Measurements from ENCODE around the gene FAM193B.

The FAM193B gene

DNA sequence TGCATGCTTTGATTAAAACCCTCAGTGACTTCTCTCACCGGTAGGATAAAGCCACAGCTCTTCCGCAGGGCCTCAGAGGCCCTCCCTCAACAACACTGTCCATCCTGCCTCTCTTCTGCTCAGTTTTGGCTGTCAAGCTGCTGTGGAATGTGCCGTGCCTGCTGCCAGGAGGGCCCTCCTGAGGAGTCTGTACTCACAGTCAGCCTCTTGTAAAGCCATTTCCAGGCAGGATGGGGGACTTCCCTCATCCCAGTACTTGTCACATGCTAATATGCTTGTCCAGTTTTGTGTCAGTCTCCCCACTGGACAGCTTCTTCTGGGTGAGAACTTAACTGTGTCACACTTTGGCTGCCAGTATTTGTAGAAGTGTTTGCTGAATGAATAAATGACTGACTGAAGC lies 23.7 kb downstream of the FAM193B start:
- H3K9me3 ChIP-seq (ENCODE audit: control insufficient read depth, low read length): no peaks in the 10 kb centered on the region
- no peaks in the 10 kb centered on the region for H3K27me3 ChIP-seq (ENCODE audit: control insufficient read depth, insufficient read depth, low read length)
- H3K4me1 ChIP-seq (ENCODE audit: control insufficient read depth, insufficient read depth, low read length): no peaks in the 10 kb centered on the region
- H3K4me3 ChIP-seq (ENCODE audit: low read length): no peak overlapping the region
- no peak overlapping the region for H3K9ac ChIP-seq (ENCODE audit: low read length)
- peaks cover 16% of the 10 kb centered on the region for H3K36me3 ChIP-seq (ENCODE audit: control insufficient read depth, insufficient read depth, low read length)

DNA sequence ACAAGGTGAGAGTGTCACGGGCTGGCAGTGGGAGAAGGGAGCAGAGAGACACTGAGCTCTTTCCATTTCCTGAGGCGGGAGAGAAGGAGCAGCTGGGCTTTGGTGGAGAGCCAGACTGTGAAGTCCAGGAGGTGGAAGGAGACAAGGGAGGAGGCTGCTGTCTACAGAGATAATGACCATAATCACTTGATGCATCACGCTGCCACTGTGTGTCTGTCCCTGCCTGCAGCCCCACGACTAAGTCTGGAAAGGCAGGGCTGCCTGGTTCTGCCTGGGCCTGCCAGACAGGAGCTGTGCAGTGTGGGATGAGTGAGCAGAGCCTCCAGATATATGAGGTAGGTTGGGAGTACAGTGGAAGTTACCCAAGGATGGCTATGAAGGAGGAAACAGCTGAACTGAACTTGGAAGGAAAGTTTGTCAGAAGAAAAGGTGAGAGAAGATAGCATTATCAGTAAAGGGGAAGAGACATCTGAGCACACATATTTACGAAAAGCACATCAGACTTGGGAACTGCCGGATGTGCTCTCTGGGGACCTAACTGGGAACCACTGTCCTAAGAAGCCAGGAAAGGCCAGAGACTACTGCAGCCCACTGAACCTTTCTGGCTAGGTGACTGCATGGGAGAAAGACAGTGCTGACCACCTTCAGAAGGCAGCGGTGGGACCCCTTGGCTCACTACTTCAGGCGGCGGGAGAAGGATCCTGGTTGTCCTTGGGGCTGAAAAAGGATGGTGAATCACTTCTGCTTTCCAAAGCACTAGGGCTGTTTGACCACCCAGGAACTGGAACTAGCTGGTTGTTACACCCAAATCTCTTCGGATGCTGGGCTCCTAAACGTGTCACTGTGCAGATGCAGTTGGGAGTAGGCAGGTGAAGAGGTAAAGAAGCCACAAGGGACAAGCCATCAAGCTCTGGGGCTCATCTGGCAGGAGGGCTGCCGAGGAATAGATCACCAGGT lies 24.8 kb downstream of the FAM193B start:
- no peak overlapping the region for H3K9ac ChIP-seq (ENCODE audit: low read length)
- no peaks in the 10 kb centered on the region for H3K4me1 ChIP-seq (ENCODE audit: control insufficient read depth, insufficient read depth, low read length)
- no peaks in the 10 kb centered on the region for H3K9me3 ChIP-seq (ENCODE audit: control insufficient read depth, low read length)
- H3K36me3 ChIP-seq (ENCODE audit: control insufficient read depth, insufficient read depth, low read length): peaks cover 16% of the 10 kb centered on the region
- no peak overlapping the region for H3K4me3 ChIP-seq (ENCODE audit: low read length)
- H3K27me3 ChIP-seq (ENCODE audit: control insufficient read depth, insufficient read depth, low read length): no peaks in the 10 kb centered on the region

DNA sequence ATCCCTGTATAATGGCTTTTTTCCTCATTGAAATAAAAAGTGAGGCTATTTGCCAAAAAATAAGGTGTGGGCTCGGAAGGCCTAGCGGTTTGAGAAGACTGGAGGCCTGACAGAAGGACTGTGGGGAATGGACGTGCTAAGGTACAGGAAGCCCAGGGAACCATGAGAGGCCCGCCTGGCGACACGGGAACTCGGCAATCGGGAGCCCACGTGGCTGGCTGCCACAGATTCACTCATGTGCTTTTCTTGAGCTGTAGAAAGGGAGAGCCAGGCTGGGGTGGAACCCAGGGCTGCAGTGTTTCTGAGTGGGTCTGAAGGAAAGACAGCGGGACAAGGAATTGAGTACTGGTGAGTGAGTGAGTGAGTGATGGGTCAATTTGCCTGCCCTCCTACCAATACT lies 25.7 kb downstream of the FAM193B start:
- H3K9ac ChIP-seq (ENCODE audit: low read length): no peak overlapping the region
- peaks cover 19% of the 10 kb centered on the region for H3K36me3 ChIP-seq (ENCODE audit: control insufficient read depth, insufficient read depth, low read length)
- H3K9me3 ChIP-seq (ENCODE audit: control insufficient read depth, low read length): no peaks in the 10 kb centered on the region
- H3K27me3 ChIP-seq (ENCODE audit: control insufficient read depth, insufficient read depth, low read length): no peaks in the 10 kb centered on the region
- H3K4me1 ChIP-seq (ENCODE audit: control insufficient read depth, insufficient read depth, low read length): no peaks in the 10 kb centered on the region
- H3K4me3 ChIP-seq (ENCODE audit: low read length): no peak overlapping the region

DNA sequence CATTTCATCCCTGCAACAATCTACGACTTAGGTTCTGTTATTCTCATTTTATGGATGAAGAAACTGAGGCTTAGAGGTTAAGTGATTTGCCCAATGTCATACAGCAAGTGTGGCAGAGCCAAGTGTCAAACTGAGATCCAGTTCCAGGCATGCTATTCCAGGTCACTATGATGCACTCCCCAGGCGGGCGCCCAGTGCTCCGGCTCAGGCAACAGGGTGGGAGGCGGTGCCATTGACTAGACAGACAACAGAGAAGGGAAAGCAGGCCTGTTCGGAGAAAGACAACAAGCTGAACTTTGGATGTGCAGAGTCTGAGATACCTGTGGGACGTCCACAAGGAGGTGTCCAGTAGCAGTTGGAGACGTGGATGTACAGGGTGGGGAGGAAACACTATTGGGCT lies 26.8 kb downstream of the FAM193B start:
- H3K9me3 ChIP-seq (ENCODE audit: control insufficient read depth, low read length): no peaks in the 10 kb centered on the region
- no peaks in the 10 kb centered on the region for H3K4me1 ChIP-seq (ENCODE audit: control insufficient read depth, insufficient read depth, low read length)
- no peak overlapping the region for H3K9ac ChIP-seq (ENCODE audit: low read length)
- H3K27me3 ChIP-seq (ENCODE audit: control insufficient read depth, insufficient read depth, low read length): no peaks in the 10 kb centered on the region
- peaks cover 23% of the 10 kb centered on the region for H3K36me3 ChIP-seq (ENCODE audit: control insufficient read depth, insufficient read depth, low read length)
- H3K4me3 ChIP-seq (ENCODE audit: low read length): no peak overlapping the region

DNA sequence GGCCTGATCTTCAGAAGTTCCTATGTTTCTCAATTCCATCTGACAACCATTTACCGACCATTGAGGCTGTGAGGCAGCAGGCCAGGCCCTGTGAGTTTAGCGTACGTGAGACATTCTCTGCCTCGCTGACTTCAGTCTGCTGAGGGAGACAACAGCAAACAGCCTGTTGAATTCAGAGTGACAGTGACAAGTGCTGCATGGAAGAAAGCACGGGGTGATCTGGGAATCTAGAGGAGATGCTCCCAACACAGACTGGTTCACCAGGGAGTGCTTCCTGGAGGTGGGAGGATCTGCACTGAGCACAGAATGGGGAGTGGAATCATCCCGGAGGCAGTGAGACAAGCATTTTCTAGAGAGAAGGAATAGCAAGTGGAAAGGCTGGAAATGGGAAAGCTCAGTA lies 27.6 kb downstream of the FAM193B start:
- no peak overlapping the region for H3K4me3 ChIP-seq (ENCODE audit: low read length)
- H3K36me3 ChIP-seq (ENCODE audit: control insufficient read depth, insufficient read depth, low read length): peaks cover 19% of the 10 kb centered on the region
- no peaks in the 10 kb centered on the region for H3K9me3 ChIP-seq (ENCODE audit: control insufficient read depth, low read length)
- no peaks in the 10 kb centered on the region for H3K27me3 ChIP-seq (ENCODE audit: control insufficient read depth, insufficient read depth, low read length)
- H3K9ac ChIP-seq (ENCODE audit: low read length): no peak overlapping the region
- no peaks in the 10 kb centered on the region for H3K4me1 ChIP-seq (ENCODE audit: control insufficient read depth, insufficient read depth, low read length)

DNA sequence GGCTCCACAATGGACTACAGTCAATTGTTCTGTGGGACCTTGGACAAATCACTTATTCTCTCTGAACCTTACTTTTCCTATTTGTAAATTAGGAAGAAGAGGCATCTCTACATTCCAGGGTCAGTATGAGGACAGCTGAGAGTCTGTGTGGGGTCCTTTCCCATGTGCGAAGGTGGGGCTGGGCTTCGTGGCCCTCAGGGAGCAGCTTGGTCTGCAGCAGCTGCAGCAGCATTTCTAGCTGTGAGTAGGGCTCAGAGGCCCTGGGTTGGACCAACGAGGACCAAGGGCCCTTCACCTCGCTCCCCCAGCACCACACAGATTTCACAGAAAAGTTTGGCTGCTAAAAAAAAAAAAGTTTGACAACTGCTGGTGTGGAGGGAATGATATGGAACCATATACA lies 28.2 kb downstream of the FAM193B start:
- H3K36me3 ChIP-seq (ENCODE audit: control insufficient read depth, insufficient read depth, low read length): peaks cover 25% of the 10 kb centered on the region
- no peaks in the 10 kb centered on the region for H3K27me3 ChIP-seq (ENCODE audit: control insufficient read depth, insufficient read depth, low read length)
- H3K9me3 ChIP-seq (ENCODE audit: control insufficient read depth, low read length): no peaks in the 10 kb centered on the region
- H3K4me3 ChIP-seq (ENCODE audit: low read length): no peak overlapping the region
- H3K9ac ChIP-seq (ENCODE audit: low read length): no peak overlapping the region
- H3K4me1 ChIP-seq (ENCODE audit: control insufficient read depth, insufficient read depth, low read length): no peaks in the 10 kb centered on the region

DNA sequence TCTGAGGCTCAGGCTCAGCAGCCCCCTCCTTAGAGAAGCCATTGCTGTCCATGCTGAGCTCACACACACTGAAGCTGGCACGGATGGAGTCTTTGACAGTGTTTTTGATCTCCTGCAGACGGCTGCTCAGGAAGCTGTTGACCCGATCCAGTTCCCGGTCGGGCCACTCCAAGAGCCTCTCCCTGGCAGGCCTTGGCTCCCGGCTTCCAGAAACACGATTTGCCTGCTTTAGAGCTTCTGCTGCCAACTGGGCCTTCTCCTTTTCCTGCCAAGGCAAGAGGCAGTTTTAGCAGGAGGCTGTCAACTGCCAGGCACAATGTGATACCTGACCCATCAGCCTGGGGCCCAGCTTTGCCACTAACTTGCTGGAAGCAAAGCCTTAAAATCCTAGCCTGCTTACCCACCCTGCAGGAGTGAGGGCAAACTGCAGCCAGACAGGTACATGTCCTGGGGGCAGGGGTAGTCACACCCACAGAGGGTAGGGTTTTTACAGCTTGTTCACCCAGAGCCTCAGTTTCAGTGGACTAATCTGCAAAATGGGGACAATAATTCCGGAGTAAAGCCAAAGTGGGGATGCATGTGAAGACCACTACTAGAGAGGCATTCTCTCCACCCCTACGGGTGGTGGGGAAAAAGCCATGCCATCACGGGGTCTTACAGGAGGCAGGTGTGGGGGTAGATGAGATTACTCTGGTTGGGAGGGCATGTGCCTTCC lies 29.3 kb downstream of the FAM193B start:
- Histone ChIP-seq H3K36me3 (ENCODE audit: control insufficient read depth, insufficient read depth, low read length) (peaks cover 18% of the 10 kb centered on the region), H3K27me3 (ENCODE audit: control insufficient read depth, insufficient read depth, low read length) (no peaks in the 10 kb centered on the region), H3K4me3 (ENCODE audit: low read length) (no peak overlapping the region), H3K9ac (ENCODE audit: low read length) (no peak overlapping the region), H3K9me3 (ENCODE audit: control insufficient read depth, low read length) (no peaks in the 10 kb centered on the region), H3K4me1 (ENCODE audit: control insufficient read depth, insufficient read depth, low read length) (no peaks in the 10 kb centered on the region)

DNA sequence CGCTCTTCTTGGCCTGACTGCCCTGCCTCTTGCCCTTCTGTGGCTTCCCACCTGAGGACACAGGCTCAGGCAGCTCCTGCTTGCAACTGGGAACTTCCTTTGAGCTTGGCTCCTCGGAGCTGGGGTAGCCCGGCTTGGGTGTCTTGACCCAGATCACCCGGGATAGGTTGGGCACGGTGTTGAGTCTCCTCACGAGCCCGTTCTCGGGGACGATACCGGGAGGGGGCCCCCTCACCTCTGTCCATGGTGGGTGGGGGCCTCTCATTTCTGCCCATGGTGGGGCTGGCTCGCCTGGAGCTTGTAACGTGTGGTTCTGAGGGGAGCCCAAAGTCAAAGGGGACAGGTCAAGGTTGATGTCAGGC lies 29.8 kb downstream of the FAM193B start:
- Histone ChIP-seq H3K4me1 (ENCODE audit: control insufficient read depth, insufficient read depth, low read length) (no peaks in the 10 kb centered on the region), H3K27me3 (ENCODE audit: control insufficient read depth, insufficient read depth, low read length) (no peaks in the 10 kb centered on the region), H3K9ac (ENCODE audit: low read length) (no peak overlapping the region), H3K9me3 (ENCODE audit: control insufficient read depth, low read length) (no peaks in the 10 kb centered on the region), H3K4me3 (ENCODE audit: low read length) (no peak overlapping the region), H3K36me3 (ENCODE audit: control insufficient read depth, insufficient read depth, low read length) (peaks cover 18% of the 10 kb centered on the region)

DNA sequence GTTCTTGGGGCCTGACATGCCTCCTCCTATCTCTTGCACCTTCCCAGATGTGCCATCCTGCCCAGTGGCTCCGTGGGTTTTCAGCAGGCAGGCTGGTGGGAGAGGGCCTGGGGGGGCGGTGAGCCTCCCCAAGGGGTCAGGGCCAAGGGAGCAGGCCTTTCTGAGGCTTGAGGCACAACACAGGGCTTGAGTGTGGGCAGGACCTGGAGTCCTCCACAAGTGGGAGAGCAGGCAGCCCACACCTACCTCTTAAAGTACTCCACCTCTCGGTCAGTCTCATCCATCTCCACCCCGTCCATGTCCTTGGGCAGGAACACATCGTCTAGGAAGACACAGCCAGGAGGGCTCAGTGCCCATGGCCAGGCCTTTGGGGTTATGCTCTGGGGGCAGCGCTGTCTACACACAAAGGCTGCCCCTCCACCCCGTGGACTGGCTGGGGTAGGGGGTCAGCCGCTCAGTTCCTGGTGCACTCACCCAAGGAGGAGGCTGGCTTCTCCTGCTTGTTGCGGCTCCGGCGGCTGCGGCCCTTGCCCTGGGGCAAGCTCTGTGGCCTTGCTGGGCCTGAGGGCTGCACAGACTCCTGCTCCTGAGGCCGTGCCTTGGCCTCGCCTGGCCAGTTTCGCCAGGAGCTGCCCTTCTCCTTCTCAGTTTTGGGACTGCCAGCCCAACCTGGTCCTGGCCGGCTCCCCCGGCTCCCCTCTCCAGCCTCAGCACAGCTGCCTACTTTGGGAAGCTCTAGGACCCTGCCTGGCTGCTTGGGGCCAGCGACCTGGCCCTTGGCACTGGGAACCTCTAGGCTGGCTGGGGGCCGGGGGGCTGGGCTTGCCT lies 30.4 kb downstream of the FAM193B start:
- Histone ChIP-seq H3K36me3 (ENCODE audit: control insufficient read depth, insufficient read depth, low read length) (peaks cover 18% of the 10 kb centered on the region), H3K27me3 (ENCODE audit: control insufficient read depth, insufficient read depth, low read length) (no peaks in the 10 kb centered on the region), H3K9ac (ENCODE audit: low read length) (no peak overlapping the region), H3K4me3 (ENCODE audit: low read length) (no peak overlapping the region), H3K9me3 (ENCODE audit: control insufficient read depth, low read length) (no peaks in the 10 kb centered on the region), H3K4me1 (ENCODE audit: control insufficient read depth, insufficient read depth, low read length) (no peaks in the 10 kb centered on the region)

DNA sequence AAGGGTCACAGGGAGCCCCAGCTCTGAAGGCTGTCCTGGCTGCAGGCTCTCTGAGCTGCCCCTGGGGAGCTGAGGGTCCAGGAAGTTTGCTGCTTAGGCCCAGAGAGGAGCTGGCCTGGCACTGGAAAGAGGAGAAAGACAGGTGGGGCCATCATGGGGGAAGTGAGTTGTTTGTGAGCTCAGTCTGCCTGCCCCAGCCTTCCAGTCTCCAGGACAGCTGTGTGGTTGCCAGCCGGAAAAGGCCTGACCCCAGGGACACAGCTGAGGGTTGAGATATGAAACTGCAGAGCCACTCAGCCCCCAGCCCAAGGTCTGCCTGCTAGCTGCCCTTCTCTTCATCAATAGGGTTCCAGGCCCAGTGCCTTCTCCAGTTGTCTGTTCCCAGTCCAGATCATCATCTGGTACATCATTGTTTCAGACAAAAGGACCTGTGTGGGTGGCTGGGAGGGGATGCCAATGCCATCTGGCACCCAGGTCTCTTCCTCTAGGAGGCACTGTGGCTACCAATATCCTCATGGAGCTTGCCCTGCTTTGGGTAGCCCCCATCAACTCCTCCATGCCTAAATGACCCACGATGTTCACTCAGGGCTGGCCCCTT lies 33.3 kb downstream of the FAM193B start:
- H3K36me3 ChIP-seq (ENCODE audit: control insufficient read depth, insufficient read depth, low read length): peaks cover 18% of the 10 kb centered on the region

DNA sequence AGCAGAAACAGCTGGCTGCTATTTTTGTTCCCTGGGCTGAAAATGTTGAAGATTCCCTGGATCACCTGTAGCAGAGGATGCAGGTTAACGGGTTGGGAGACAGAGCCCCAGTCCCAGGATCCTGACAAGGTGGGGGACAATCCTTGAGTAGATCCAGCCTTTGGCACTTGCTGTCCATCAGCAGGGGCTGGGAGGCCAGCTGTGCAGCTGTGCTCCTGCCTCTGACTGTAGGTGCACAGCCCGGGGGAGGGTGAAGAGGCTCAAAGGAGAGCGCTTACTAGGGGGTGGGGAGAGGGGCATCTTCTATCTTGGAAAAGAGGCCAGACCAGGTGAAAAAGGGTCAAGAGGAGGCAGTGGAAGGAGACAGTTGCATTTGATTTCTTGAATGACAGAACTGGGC lies 34.1 kb downstream of the FAM193B start:
- Histone ChIP-seq H3K4me3 (ENCODE audit: low read length) (no peak overlapping the region), H3K9me3 (ENCODE audit: control insufficient read depth, low read length) (no peaks in the 10 kb centered on the region), H3K4me1 (ENCODE audit: control insufficient read depth, insufficient read depth, low read length) (peaks cover 8% of the 10 kb centered on the region), H3K9ac (ENCODE audit: low read length) (no peak overlapping the region), H3K27me3 (ENCODE audit: control insufficient read depth, insufficient read depth, low read length) (no peaks in the 10 kb centered on the region), H3K36me3 (ENCODE audit: control insufficient read depth, insufficient read depth, low read length) (peaks cover 18% of the 10 kb centered on the region)

More for the DNA sequence above, 33.3 kb downstream of the FAM193B start:
- peaks cover 3% of the 10 kb centered on the region for H3K4me1 ChIP-seq (ENCODE audit: control insufficient read depth, insufficient read depth, low read length)
- no peaks in the 10 kb centered on the region for H3K9me3 ChIP-seq (ENCODE audit: control insufficient read depth, low read length)
- H3K4me3 ChIP-seq (ENCODE audit: low read length): no peak overlapping the region
- H3K9ac ChIP-seq (ENCODE audit: low read length): no peak overlapping the region
- no peaks in the 10 kb centered on the region for H3K27me3 ChIP-seq (ENCODE audit: control insufficient read depth, insufficient read depth, low read length)
